Esophagus muscularis mucosa (tissue), 4 donors: Measurements from ENCODE around the gene SLC16A11. TPM values are rescaled to one million over a fixed set of nuclear protein-coding genes. Genes with fewer than 3 reads are reported as not detected.

Source experiments
- DNase-seq: peaks from one replicate; pipeline ENCODE4 v3.0.0-alpha.2; 2017; ENCODE audit errors: extremely low spot score
- H3K27ac ChIP-seq, 4 donors: fragments of 200-600 bp; sonication (generic); replicated peaks in 1 of 4; 1 replicate in 3 of 4; 2 replicates in 1 of 4; pipeline ENCODE4 v1.5.1; 2016 to 2019; ENCODE audit warnings: mild to moderate bottlenecking in 1 of 4
- H3K27me3 ChIP-seq, 4 donors: fragments of 200-600 bp; sonication (generic); one replicate each; pipeline versions ENCODE4 v1.5.1 to v1.6.0; 2016 to 2019
- H3K36me3 ChIP-seq, 4 donors: fragments of 200-600 bp; sonication (generic); one replicate each; pipeline ENCODE4 v1.5.1; 2016 to 2019
- H3K4me1 ChIP-seq, 4 donors: fragments of 200-600 bp; sonication (generic); one replicate each; pipeline ENCODE4 v1.5.1; 2016 to 2019
- H3K4me3 ChIP-seq, 4 donors: fragments of 200-600 bp; sonication (generic); 1 replicate in 2 of 4; 2 replicates in 2 of 4; pipeline ENCODE4 v1.5.1; 2016 to 2019; ENCODE audit warnings: mild to moderate bottlenecking in 4 of 4, moderate library complexity in 1 of 4
- H3K9me3 ChIP-seq, 4 donors: fragments of 200-600 bp; sonication (generic); 1 replicate in 3 of 4; 2 replicates in 1 of 4; pipeline ENCODE4 v1.5.1; 2016 to 2019
- CTCF ChIP-seq, 3 experiments: fragments of 200-600 bp in 2 of 3; fragments of 450-650 bp in 1 of 3; sonication (generic) in 2 of 3; IDR thresholded peaks; one replicate each; pipeline ENCODE4 v1.5.1; 2017 to 2019; ENCODE audit warnings: antibody characterized with exemption in 3 of 3, mild to moderate bottlenecking in 2 of 3, moderate library complexity in 1 of 3
- EP300 ChIP-seq: sonication (generic); formaldehyde crosslinking; IDR thresholded peaks from one replicate; pipeline ENCODE4 v1.6.1; 2017; ENCODE audit warnings: antibody characterized with exemption
- POLR2A ChIP-seq: fragments of 450-650 bp; IDR thresholded peaks from one replicate; pipeline ENCODE4 v1.6.1; 2017; ENCODE audit warnings: antibody characterized with exemption, moderate library complexity, mild to moderate bottlenecking, low read depth
- POLR2AphosphoS5 ChIP-seq, 2 donors: sonication (generic); formaldehyde crosslinking; IDR thresholded peaks; one replicate each; pipeline ENCODE4 v1.6.1; 2017; ENCODE audit warnings: antibody characterized with exemption in 2 of 2
- WGBS: methylation state at CpG from one replicate; pipeline ENCODE4 v1.1.5; 2018; 5-methylcytosine and 5-hydroxymethylcytosine counted together
- intact Hi-C: fragments of 100-400 bp; cut with DNase I; formaldehyde crosslinking; loops from one replicate; pipeline ENCODE4 v1.15.1; 2023
- total RNA-seq, 4 donors: library from RNA; depleted of rRNA; stranded (reverse); fragments of >200 nt; gene quantifications; one replicate each; pipeline versions ENCODE4 v1.1.0 to v1.2.1, GENCODE V29; 2016

SLC16A11 gene
- total RNA-seq, 4 donors from 2014 or later, result 0.17 to 0.99 (median 0.26) TPM; not detected in 1

GRCh38 chr17:7067198-7067597 is 23.3 kb upstream of the SLC16A11 start:
- Histone ChIP-seq H3K4me1 (no peaks in the 10 kb centered on the region), H3K36me3 (no peaks in the 10 kb centered on the region), H3K4me3 (no peak overlapping the region), H3K27ac (no peak overlapping the region), H3K9me3 (peaks cover 0 to 17% (median 9%) of the 10 kb centered on the region in 4 donors), H3K27me3 (peaks cover 0 to 8% (median 0%) of the 10 kb centered on the region in 4 donors)
- intact Hi-C loops, result no loop called here
- 86% methylated on average over 1 of the region's 1 CpG for WGBS
- no peak for DNase-seq
- TF ChIP-seq EP300, result no peak
- TF ChIP-seq POLR2AphosphoS5 (IDR thresholded peaks at IDR 0.05), result no peak
- TF ChIP-seq CTCF (IDR thresholded peaks at IDR 0.05), result no peak
- TF ChIP-seq POLR2A, result no peak

DNA sequence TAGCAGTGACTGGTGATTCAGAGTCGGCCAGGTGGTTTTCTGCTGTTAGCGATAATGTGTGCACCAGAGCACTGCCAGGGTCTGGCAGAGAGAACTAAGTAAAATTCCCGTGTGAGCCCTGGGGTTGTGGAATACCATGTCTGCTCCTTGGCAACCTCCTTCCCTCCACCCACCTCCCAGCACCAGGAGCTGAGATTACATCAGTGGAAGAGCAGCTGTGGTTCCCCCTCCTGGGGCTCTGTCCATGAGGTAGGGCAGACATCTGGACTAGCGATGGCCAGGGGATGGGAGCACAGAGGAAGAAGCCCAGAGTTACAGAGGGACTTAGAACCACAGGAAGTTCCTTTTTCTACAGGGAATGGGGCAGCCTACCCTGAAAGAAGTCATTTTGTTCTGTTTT is 20.4 kb upstream of the SLC16A11 start:
- intact Hi-C loops, result no loop called here
- DNase-seq, result no peak
- Histone ChIP-seq H3K27me3 (peaks cover 0 to 22% (median 0%) of the 10 kb centered on the region in 4 donors), H3K36me3 (no peaks in the 10 kb centered on the region), H3K27ac (no peak overlapping the region), H3K4me3 (no peak overlapping the region), H3K4me1 (no peaks in the 10 kb centered on the region), H3K9me3 (peaks cover 0 to 17% (median 9%) of the 10 kb centered on the region in 4 donors)
- 47% methylated on average over 4 of the region's 4 CpGs for WGBS
- TF ChIP-seq POLR2A (no peak), EP300 (no peak), POLR2AphosphoS5 (IDR thresholded peaks at IDR 0.05) (no peak), CTCF (IDR thresholded peaks at IDR 0.05) (no peak)

DNA sequence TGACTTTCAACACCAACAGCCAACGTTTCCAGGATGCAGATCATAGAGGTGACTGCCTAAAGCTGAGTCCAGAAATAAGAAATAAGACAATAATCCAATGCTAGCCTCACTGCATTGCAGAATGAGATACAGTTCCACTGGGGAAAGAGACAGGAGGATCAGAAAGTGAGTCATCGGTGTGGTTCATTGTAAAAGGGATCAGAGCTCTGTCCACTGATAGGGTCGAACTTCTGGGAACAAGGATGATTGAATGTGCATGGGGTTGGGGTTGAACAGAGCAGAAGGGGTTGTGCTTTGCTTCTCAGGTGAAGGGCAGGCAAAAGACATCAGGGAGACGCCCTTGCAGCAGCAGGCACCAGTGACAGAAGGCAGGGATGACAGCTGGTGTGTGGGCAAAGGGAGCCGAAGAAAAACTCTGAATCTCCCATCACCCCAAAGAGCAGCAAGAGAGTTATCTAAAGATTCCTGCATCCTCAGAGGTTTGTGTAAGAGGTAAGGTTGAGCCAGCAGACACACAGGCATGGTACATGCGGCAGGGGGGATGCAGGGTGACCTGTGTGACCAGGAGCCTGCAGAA is 19.7 kb upstream of the SLC16A11 start:
- intact Hi-C loops, result no loop called here
- H3K4me3 ChIP-seq, result no peak overlapping the region
- WGBS, result 71% methylated on average over 6 of the region's 6 CpGs

GRCh38 chr17:7060165-7060891 is 16.4 kb upstream of the SLC16A11 start:
- Histone ChIP-seq H3K4me1 (no peaks in the 10 kb centered on the region), H3K9me3 (no peaks in the 10 kb centered on the region), H3K27ac (no peak overlapping the region), H3K27me3 (peaks cover 0 to 20% (median 0%) of the 10 kb centered on the region in 4 donors), H3K4me3 (no peak overlapping the region), H3K36me3 (no peaks in the 10 kb centered on the region)
- DNase-seq, result no peak
- intact Hi-C loops, result no loop called here
- WGBS, result 65% methylated on average over 6 of the region's 6 CpGs
- TF ChIP-seq POLR2AphosphoS5 (IDR thresholded peaks at IDR 0.05) (no peak), CTCF (IDR thresholded peaks at IDR 0.05) (no peak), POLR2A (no peak), EP300 (no peak)

More for the DNA sequence above, 19.7 kb upstream of the SLC16A11 start:
- DNase-seq, result no peak
- peaks cover 0 to 22% (median 0%) of the 10 kb centered on the region in 4 donors for H3K27me3 ChIP-seq
- TF ChIP-seq POLR2AphosphoS5 (IDR thresholded peaks at IDR 0.05) (no peak), POLR2A (no peak), CTCF (IDR thresholded peaks at IDR 0.05) (no peak), EP300 (no peak)
- no peaks in the 10 kb centered on the region for H3K4me1 ChIP-seq
- H3K27ac ChIP-seq, result no peak overlapping the region
- no peaks in the 10 kb centered on the region for H3K36me3 ChIP-seq
- peaks cover 0 to 12% (median 9%) of the 10 kb centered on the region in 4 donors for H3K9me3 ChIP-seq
